NCI-H1092 (cell line): ENCODE measurements around the gene MEGF9.
"Not testable (repeated sequence)": the region's sequence is repeated elsewhere in the genome, so short reads cannot be mapped to it uniquely, and the experiment has no call there.

Source experiments
- DNase-seq: peaks from one replicate; lab custom pipeline; 2025; lab: John Stamatoyannopoulos, UW

The MEGF9 gene

GRCh38 chr9:120571443-120572257, 142.6 kb downstream of the MEGF9 start:
- no peak for DNase-seq

- DNase-seq, result no peak
Measured at GRCh38 chr9:120570296-120570695, 144.0 kb downstream of the MEGF9 start.

GRCh38 chr9:120569556-120569955, 144.7 kb downstream of the MEGF9 start:
- DNase-seq, result no peak

GRCh38 chr9:120568816-120569215, 145.5 kb downstream of the MEGF9 start:
- no peak for DNase-seq

GRCh38 chr9:120567874-120568273, 146.4 kb downstream of the MEGF9 start:
- no peak for DNase-seq

GRCh38 chr9:120567081-120567480, 147.2 kb downstream of the MEGF9 start:
- DNase-seq, result no peak

GRCh38 chr9:120564589-120564988, 149.7 kb downstream of the MEGF9 start:
- no peak for DNase-seq

GRCh38 chr9:120562861-120563443, 151.3 kb downstream of the MEGF9 start:
- DNase-seq, result no peak

- no peak for DNase-seq
Measured at GRCh38 chr9:120561709-120562108, 152.6 kb downstream of the MEGF9 start.

GRCh38 chr9:120559546-120559945, 154.7 kb downstream of the MEGF9 start:
- DNase-seq, result no peak

- DNase-seq, result no peak
Measured at GRCh38 chr9:120558454-120558853, 155.8 kb downstream of the MEGF9 start.

GRCh38 chr9:120557205-120557604, 157.1 kb downstream of the MEGF9 start:
- DNase-seq, result no peak

GRCh38 chr9:120556775-120557174, 157.5 kb downstream of the MEGF9 start:
- DNase-seq, result no peak

- no peak for DNase-seq
Measured at GRCh38 chr9:120555839-120556238, 158.4 kb downstream of the MEGF9 start.

GRCh38 chr9:120552210-120552704, 162.0 kb downstream of the MEGF9 start:
- DNase-seq, result not testable (repeated sequence)
